Stimulated activated CD4-positive, alpha-beta T cell treated with anti-CD3 and anti-CD28 coated beads, Interleukin-15, amount 100 ng/mL, for 24 hours (primary cell): ENCODE results near the gene C4orf51.

Experiments
- DNase-seq: peaks from one replicate; pipeline ENCODE4 v3.0.0-alpha.2; 2020

Gene C4orf51

DNA sequence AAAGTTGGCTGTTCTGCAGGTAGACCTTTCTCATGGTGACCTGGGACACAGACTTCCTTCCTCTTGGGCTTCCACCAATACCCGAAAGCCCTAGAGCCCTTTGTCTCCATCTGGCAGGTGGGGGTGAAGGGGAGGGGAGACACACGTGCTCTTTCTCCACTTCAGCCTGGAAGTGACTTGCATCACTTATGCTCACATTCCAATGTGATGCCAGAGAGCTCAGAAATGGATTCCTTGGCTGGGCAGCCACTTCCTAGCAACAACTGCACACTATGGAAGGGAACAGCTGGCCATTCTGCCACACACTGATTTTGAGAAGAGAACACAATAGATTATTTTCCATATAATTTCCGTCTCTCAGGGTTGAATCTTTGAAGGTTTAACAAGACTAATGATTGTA, 36.3 kb downstream of the C4orf51 start:
- DNase-seq: no peak

DNA sequence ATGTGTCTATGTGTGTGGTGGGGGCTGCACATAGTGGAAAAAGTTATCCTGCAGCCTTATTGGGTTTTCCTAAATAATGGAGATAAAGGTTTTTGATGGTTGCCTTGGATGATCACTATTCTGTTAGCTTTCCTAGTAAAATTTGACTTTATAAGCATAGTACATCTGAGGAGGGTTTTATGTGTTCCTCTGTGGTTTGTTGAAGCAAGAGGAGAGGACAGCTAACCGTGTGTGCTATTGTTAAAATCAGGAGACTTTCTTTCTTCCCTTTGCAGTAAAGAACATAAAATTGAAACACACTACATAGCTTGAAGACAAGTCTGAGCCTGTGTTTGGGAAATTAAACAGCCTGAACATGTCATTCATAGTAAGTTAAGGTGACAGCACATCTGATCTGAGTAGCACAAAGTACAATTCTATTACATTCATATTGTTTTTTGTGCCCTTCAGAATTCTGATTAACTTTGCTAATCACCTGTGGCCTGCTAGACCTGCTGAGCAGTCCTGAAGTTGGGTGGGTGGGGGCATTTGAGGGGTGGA, 36.8 kb downstream of the C4orf51 start:
- DNase-seq: no peak

DNA sequence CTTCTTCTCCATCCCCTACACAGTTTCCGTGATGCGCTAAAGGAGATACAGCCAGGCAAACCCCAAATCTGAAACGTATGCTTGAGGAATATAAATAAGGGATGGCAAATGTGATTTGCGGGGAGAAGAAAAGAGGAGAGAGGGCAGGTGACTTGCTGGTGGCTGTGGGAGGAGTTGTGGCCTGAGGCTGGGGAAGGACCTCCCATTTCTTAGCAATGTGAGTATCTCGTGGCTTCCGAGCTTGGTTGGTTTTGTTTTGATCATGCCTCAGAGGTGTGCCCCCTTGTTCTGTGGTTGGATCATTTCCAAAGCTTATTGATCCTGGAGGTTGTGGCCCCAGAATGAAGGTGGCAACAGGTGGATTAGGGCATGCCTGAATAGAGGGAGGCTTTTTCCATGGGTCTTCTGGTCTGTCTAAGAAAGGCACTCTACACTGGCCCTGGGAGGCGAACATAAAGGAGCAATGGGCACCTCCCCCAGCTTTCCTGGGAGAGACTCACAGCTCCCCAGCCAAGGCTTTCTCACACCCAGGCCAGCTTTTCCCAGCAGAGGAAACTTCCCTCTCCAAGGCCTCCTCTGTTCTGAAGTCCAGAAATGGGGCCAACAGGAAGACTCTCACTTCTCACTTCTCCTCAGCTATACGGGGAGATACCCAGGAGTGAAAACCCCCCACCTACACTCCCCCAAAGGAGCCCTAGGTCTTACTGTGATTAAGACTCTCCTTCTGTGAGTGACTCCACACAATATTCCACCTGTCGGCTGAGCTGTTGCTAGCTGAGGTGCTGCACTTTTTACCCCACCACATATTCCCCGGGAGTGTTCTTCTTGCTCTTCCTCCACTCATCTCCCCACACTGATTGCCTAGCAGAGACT, 40.0 kb downstream of the C4orf51 start:
- DNase-seq: peak; percentile 63

DNA sequence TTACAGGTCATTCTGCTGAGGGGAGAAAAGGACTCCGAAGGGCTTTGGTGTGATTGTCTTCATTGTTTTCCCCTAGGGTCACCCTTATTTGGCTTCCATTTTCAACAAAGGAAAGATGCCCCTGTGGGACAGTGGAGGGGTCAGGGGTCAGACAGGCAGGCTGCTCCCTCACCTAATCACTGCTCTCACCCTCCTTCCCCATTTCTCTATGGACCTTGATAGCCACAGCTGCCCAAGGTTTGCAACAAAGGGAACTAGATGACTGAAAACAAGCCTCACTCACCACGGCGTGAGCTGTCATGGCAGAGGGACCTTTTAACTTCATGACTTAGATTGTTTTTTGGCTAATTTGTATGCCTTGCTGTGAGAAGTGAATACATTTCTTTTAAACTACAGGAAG, 40.7 kb downstream of the C4orf51 start:
- no peak for DNase-seq

DNA sequence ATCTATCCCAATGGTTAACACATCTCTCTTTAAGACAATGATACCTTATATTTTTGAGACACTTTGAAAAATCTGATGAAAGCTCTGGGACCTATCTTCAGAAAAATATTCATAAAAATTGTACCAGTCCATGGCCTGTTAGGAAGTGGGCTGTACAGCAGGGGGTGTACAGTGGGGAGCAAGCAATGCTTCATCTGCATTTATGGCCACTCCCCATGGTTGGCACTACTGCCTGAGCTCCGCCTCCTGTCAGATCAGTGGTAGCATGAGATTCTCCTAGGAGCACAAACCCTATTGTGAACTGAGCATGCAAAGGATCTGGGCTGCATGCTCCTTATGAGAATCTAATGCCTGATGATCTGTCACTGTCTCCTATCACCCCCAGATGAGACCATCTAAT, 42.6 kb downstream of the C4orf51 start:
- DNase-seq: peak; percentile 8

DNA sequence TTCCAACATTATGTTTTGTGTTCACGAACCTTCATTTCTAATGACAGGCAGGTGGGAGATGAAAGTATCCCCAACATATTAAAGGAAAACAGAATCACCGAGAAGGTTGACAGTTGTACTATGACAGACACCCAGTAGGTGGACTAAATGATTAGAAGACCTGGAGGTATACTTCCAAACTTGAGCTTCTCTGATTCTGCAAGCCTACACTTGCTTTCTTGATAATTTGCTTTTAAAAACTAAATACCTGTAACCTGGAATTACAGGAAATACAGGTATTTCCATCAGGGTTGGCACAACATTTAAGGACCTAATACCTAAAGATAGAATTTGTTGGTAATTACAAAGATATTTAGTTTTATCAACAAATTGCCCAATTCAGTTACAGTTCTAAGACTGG, 43.4 kb downstream of the C4orf51 start:
- DNase-seq: no peak

DNA sequence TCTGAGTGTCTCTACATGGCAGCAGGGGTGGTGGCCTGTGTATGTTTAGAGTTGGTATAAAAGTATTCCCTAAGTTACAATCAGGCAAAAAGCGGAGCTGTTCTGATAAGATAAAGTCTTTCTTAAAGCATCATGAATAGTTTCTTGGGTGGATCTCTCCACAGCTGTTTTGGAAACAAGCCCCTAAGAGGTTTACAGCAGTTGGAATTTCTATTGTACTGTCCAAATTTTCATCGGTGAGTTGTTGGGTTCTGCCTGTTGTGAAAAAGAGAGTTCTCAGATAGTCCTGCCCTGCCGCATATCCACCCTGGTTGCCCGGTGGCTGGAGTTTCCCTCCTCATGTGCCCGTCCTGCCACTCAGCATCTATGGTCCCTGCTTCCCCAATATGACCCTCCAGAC, 50.1 kb downstream of the C4orf51 start:
- DNase-seq: no peak

DNA sequence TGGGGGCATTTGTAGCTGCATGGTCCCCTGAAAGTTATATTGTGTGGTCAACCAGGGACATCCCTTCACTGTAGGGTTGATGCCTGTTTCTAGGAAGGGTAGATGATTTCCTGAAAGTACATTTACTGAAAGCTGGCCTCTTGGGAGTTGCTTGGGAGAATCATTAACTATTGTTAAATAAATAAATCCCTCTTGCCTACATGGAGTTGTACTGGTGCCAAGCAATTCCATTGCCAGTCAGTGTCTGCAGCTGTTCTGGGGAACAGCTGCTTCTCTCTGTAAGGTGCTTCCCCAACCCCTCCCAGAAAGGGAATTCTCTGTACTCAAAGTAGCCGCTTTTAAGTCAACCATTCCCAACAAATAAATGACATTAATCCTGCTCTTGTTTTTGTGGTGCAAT, 51.1 kb downstream of the C4orf51 start:
- no peak for DNase-seq

DNA sequence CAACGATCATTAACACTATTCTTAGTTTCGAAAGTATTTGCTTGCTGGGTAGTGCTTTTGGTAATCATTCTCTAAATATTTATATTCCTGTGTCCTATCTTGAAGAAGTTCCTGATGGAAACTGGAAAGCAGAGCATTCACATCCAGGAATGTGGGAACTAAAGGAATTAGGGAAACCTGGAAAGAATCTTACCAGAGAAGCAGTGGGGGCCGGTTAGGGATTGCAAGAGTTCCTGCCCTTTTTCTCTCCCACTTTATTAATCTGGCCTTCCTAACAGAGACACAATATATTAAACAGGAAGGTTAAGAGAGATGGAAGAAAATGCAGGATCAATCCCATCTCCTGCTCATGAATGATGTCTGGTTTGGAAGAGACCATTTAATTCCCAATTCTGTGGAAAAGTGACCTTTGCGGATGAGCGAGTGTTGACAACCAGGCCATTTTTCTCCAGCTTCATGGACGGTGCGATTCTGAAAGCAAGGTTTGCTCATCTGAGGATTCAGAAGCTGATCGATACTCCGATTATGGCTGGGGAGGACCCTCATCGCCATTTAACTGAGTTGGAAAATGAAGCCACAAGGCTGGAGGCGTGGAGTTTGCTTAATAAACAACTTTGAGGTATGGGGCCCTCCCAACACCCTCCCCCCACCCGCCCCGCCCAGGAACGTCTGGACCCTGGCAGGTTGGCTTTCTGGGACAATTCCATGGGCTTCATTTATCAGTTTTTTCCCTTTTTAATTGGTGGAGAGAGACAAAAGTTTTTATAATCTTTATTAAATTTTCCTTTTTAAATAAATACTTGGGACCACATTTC, 52.3 kb downstream of the C4orf51 start:
- DNase-seq: peak; percentile 15

DNA sequence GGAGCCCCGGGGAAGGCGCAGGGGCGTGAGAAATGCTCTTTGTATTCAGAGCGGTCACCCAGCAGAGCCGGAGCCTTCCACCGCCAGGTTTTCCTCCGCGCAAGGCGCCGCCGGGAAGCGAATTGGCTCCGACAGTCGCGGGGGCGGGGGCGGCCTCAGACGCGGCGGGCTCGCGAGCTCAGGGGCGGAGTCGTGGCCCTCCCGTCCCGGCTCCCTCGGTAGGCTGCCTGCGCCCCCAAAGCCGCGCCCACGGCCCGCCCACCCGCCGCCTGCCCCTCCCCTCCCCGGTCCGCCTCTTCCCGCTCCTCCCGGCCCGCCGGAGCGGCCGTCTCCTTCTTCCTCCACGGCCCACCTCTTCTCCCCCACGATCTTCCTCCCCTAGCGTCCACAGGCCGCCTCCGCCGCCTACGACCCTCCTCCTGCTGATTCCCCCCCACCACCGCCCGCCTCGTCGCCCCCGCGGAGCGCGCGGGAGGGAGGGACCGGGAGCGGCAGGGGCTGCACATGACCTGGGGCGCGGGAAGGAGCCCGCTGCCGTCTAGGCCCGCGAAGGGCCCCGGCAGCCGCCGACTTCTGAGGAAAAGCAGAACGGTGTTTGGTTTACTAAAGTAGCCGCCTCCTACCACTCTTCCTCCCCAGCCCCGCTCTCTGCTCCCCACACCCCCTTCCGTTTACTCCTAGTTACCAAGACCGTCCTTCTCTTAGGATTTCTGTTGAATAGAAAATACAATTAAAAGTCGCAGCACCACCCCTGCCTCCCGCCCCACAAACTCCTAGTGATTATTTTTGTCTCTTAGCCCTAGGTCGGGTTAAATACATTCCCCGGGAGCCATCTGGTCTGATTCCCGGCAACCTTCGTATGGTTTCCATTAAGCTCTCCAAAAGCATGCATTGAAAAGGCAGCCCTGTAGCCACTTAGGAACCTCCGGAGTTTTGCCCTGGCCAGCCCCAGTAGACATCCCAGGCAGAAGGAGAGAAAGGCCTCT, 53.2 kb downstream of the C4orf51 start:
- peak; percentile 94 for DNase-seq

DNA sequence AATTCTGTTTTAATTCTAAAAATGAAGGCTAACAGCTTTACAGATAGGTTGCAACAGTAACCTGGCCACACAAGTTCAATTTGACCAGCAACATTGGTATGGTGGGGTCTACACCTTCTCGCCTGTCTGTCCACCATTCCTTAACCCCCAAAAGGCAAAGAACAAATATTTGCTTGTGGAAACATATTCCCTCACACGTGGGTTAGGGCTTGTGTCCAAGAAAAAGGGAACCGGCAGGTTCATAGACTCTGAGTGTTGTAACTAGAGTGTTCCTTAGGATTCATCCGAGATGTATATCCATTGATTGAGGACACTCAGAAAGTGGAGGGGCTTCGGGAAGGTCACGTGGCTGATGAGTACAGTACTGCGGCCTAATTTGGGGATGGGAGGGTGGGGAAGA, 54.1 kb downstream of the C4orf51 start:
- DNase-seq: no peak

DNA sequence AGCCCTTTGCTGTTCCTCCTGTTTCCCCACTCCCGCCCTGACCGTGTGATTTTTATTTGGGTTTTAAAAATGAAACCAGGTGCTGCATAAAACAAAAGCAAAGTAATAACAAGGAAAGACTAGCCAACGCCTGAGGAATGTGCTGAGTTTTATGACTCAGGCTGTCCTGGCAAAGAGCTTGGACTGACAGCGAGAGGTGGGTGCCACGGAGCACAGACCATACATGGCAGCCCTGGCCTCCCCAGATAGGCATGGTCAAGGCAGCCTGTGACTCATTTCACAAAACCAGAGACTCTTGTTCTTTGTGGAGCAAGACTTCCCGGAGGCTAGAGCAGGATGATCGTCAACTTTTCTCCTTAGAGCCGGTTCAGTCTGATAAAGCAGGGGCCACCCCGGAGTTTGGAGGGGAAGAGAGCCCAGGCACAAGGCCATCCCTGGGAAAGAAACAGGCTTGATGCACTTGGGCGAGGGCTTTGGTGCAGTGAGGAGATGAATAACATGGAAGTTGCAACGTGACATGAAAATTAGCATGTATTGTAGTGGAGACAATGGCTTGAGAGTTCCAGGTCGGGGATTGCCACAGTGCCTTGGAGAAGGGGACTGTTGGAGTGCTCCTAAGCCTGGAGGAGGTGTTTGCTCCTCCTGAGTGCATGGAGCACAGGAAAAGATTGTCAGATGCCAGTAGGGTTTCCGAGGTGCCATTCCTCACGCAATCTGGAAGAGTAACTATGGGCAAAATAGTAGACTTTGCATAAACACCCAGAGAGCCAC, 54.8 kb downstream of the C4orf51 start:
- peak; percentile 17 for DNase-seq

DNA sequence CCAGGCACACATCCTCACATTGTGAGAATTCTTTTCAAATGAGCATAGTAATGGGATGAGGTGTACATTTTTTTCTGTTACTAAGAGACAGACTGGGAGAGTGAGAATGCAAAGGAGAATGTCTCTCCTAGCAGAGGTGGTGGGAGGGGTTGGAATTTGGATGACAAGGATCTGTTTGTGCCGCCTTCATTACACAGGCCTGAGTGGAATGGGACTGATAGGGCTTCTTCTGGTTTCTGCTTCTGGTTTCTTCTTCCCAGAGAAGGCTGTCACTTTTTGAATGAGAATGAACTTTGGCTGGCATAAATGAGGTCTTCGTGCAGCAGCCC, 55.4 kb downstream of the C4orf51 start:
- no peak for DNase-seq

DNA sequence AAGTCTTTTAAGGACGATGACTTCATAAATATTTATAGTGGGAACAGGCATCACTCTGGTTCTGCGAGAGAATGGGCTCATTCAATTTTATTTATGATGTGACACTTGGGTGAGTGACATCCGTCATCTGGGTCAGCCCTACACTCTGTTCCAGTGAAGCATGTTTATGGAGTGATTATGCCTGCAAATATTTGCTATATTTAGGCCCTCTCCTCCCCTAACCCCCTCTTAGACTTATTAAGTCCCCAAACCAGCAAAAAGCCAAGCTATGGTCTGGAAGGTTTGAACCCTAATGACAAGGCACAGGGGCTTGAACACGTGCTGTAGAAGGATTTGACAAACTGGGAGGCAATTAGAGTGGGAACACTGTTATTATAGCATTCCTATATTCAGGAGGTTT, 55.9 kb downstream of the C4orf51 start:
- no peak for DNase-seq

DNA sequence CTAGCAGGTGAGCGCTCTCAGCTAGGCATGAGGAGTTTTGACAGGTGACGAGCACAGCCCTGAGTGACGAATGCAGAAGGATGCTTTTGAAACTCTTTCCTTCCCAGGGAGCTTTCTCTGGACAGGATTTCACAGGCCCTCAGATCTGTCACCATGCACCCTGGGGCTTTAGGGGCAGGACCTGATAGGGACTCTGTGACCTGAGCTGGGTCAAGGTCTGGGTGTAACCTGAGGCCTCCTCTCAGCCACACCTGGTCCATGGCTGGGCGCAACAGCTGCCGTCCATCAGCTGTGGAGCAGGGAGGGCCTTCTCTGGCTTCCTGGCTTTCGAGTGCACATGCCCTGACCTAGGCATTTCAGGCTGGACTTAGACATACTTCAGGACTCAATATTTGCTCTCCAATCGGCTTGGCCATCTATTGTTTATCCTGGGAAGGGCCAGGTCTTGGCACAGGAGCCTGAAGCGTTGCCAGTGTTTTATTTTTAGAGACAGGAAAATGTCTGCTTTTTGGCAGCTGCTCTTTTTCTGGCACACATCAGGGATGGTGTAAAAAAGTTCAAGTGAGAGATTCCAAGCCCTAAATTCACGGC, 56.4 kb downstream of the C4orf51 start:
- DNase-seq: no peak

DNA sequence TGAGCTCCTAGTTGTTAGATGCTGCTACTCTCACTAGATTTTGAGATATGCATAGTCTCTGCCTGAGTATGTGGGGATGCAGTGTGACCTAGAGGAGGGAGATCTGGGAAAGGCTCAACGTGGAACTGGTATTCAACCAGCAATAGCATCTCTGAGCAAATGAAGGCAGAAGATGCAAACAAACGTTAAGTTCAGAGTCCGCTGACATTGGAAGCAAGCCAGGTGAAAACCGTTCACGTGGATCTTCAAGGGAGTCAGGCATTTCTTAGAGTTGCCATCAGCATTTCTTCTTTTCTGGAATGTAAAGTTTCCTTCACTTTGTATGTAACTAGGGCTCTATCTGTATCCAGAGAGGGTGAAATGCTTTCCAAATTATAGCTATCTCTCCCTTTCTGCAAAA, 59.9 kb downstream of the C4orf51 start:
- DNase-seq: no peak

DNA sequence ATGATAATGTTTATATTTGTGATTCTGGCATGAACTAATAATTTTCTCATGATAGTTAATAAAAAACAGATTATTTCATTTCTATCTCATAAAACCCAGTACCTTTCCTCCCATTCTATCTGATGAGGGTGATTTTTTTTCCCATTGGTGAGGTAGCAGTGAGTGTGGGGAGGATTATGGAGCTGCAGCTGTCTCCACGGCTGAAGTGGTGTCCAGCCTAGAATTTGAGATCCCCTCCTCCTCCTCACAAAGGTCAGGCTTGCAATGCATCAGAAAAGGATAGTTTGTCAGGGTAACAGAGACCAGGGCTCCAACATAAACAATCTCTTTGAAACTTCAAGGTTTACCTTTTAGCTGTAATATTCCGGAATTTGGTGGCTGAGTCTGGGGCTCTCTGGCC, 60.9 kb downstream of the C4orf51 start:
- no peak for DNase-seq

DNA sequence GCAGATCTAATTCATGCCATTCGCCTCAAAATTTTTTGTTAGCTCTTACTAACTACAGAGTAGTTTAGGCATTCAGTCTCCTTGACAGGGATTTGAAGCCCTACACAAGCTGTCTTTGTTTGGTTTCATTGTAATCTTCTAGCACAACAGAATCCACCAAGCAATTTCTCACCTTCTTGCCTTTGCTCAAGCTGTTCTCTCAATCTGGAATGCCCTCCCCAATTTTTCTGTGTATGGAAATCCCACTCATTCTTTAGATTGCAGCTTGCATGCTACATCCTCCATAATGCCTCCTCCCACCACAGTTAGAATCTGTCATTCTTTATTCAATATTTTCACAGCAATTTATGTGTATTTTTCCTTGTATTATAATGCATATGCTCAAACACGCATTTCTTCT, 63.7 kb downstream of the C4orf51 start:
- no peak for DNase-seq

DNA sequence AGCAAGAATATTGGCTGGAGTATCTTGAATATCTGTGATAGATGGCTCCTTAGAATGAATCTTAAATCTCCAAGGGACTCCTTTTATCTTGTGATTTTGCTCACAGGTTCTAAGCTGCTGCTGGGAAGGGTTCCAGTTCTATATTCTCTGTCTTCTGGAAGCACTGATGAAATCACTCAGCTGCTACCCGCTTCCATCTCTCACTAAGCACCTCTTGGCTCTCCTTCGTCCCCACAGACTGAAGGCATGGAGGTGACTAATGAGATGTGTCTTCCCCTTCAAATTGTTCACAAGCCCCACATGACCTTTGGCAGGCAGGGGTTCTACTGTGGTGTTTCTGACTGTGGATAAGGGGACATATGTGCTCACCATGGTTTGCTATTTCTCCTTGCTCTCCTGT, 75.9 kb downstream of the C4orf51 start:
- peak; percentile 12 for DNase-seq

DNA sequence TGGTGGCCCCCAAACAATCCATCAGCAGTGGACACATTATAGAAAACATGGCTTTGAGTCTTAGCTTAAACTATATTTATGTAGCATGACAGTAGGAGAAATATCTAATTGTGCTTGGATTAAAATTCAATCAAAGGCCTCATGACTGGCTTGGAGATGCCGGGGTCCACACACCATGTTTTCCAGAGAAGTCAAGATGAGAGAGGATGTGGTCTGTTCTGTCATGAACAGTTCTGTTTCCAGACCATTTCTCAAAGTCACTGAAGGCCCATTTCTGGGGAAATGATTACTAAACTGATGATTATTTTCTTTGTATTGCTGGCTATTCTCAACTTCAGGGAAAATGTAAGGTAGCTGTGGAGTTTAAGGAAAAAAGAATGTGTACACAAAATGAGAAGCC, 76.3 kb downstream of the C4orf51 start:
- peak; percentile 27 for DNase-seq

DNA sequence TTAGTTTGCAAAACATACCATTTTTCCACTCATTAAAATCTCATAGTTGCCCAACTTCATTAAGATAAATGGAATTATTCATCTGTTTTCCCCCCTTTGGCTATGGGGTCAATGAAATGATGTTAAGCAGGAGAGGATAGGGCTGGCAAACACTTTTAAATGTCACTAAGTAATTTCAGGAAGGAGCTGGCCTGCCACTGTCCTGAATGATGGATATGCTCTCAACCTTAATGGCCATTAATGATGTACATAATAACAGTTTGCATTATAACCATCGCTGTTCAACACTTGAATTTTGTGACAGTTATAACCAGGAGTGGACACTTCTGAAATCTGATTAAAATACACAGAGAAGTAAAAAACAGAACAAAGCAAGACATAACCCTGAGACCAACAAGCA, 77.2 kb downstream of the C4orf51 start:
- no peak for DNase-seq

DNA sequence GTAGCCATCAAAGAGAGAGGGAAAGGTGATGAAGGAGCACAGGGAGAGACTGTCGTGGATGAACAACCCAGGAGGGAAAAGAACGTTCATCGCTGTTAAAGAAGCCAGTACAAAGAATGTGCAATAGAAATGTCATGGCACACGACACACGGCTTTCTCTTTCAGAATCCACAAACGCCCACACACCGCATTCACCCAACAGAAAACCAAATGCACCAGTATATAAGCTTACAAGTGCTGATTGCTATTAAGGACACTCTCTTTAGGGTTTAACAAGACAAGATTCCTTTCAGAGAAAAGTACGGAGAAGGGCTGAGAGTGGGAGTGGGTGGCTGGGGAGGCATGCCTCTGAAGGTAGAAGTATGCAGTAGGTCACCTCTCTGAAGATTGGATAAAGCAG, 80.2 kb downstream of the C4orf51 start:
- DNase-seq: peak; percentile 30
